Tibial nerve (tissue), 4 donors: Measurements from ENCODE around the gene ZNF521. TPM values are rescaled to one million over a fixed set of nuclear protein-coding genes. Genes with fewer than 3 reads are reported as not detected.

Experiments
- DNase-seq, 2 donors: peaks; one replicate each; pipeline ENCODE4 v3.0.0-alpha.2; 2019; ENCODE audit warnings: low spot score in 2 of 2
- H3K27ac ChIP-seq, 4 donors: fragments of 200-600 bp; sonication (generic) in 3 of 4; one replicate each; pipeline ENCODE4 v1.5.1; 2017 to 2019; ENCODE audit warnings: mild to moderate bottlenecking in 1 of 4
- H3K27me3 ChIP-seq, 2 donors: fragments of 200-600 bp; sonication (generic) in 1 of 2; one replicate each; pipeline versions ENCODE4 v1.5.1 to v1.6.0; 2017 to 2019
- H3K36me3 ChIP-seq, 3 donors: fragments of 200-600 bp; sonication (generic); one replicate each; pipeline ENCODE4 v1.5.1; 2018 to 2019
- H3K4me1 ChIP-seq, 4 donors: fragments of 200-600 bp; sonication (generic) in 3 of 4; one replicate each; pipeline ENCODE4 v1.5.1; 2017 to 2019
- H3K4me3 ChIP-seq, 4 donors: fragments of 200-600 bp; sonication (generic) in 3 of 4; one replicate each; pipeline ENCODE4 v1.5.1; 2017 to 2019; ENCODE audit warnings: mild to moderate bottlenecking in 1 of 4, moderate library complexity in 1 of 4
- H3K9me3 ChIP-seq, 4 donors: fragments of 200-600 bp; sonication (generic) in 3 of 4; one replicate each; pipeline ENCODE4 v1.5.1; 2017 to 2019
- EP300 ChIP-seq, 2 donors: sonication (generic); formaldehyde crosslinking; IDR thresholded peaks; one replicate each; pipeline ENCODE4 v1.6.1; 2017; ENCODE audit warnings: antibody characterized with exemption in 2 of 2, mild to moderate bottlenecking in 1 of 2
- POLR2A ChIP-seq, 2 donors: fragments of 450-650 bp; IDR thresholded peaks; one replicate each; pipeline ENCODE4 v1.6.1; 2017; ENCODE audit warnings: antibody characterized with exemption in 2 of 2, mild to moderate bottlenecking in 2 of 2, moderate library complexity in 2 of 2
- WGBS, 2 donors: methylation state at CpG; one replicate each; pipeline ENCODE4 v1.1.5; 2018; 5-methylcytosine and 5-hydroxymethylcytosine counted together
- total RNA-seq, 4 donors: library from RNA; depleted of rRNA; stranded (reverse); fragments of >200 nt; gene quantifications; one replicate each; pipeline ENCODE4 v1.1.0, GENCODE V29; 2016
- TF ChIP-seq, protein P1 (sequence below), 5 experiments: fragments of 200-600 bp in 3 of 5; fragments of 450-650 bp in 2 of 5; sonication (generic) in 3 of 5; IDR thresholded peaks; one replicate each; pipeline ENCODE4 v1.5.1; 2016 to 2019; ENCODE audit warnings: antibody characterized with exemption in 5 of 5, mild to moderate bottlenecking in 3 of 5, moderate library complexity in 2 of 5

The ZNF521 gene
- total RNA-seq, 4 donors from 2014 or later, result 32.7 to 66.3 (median 43.4) TPM

DNA sequence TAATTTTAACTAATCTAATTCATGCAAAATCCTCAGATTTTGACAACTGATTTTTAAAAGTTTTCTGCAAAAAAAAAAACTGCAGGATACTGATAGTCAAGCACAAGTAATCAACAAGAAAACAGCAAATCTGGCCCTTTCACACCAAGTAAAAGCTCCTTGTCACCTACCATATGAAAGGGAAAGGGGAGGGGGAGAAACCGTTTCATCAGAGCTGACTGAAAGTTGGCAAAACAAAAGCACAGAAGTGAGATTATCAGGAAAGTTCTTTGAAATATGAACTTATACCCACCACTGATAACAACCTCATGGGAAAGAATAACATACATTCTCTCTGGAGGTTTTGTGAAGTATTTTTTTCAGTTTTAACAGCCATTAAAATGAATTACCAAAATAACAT lies 38.7 kb downstream of the ZNF521 start:
- H3K36me3 ChIP-seq, result no peaks in the 10 kb centered on the region
- H3K4me3 ChIP-seq, result no peak overlapping the region
- DNase-seq, result no peak
- H3K27ac ChIP-seq, result no peak overlapping the region
- peaks cover 0 to 10% (median 0%) of the 10 kb centered on the region in 4 donors for H3K4me1 ChIP-seq
- 49 to 52% methylated on average over 1 of the region's 1 CpG for WGBS, 2 donors
- TF ChIP-seq EP300 (IDR thresholded peaks at IDR 0.05) (no peak), POLR2A (IDR thresholded peaks at IDR 0.05) (no peak)
- TF ChIP-seq, protein P1, sequence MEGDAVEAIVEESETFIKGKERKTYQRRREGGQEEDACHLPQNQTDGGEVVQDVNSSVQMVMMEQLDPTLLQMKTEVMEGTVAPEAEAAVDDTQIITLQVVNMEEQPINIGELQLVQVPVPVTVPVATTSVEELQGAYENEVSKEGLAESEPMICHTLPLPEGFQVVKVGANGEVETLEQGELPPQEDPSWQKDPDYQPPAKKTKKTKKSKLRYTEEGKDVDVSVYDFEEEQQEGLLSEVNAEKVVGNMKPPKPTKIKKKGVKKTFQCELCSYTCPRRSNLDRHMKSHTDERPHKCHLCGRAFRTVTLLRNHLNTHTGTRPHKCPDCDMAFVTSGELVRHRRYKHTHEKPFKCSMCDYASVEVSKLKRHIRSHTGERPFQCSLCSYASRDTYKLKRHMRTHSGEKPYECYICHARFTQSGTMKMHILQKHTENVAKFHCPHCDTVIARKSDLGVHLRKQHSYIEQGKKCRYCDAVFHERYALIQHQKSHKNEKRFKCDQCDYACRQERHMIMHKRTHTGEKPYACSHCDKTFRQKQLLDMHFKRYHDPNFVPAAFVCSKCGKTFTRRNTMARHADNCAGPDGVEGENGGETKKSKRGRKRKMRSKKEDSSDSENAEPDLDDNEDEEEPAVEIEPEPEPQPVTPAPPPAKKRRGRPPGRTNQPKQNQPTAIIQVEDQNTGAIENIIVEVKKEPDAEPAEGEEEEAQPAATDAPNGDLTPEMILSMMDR (IDR thresholded peaks at IDR 0.05), result no peak
- no peaks in the 10 kb centered on the region for H3K9me3 ChIP-seq
- no peaks in the 10 kb centered on the region for H3K27me3 ChIP-seq

- Histone ChIP-seq H3K27ac (no peak overlapping the region), H3K4me1 (peaks cover 0 to 8% (median 0%) of the 10 kb centered on the region in 4 donors), H3K27me3 (no peaks in the 10 kb centered on the region), H3K4me3 (no peak overlapping the region), H3K36me3 (no peaks in the 10 kb centered on the region), H3K9me3 (no peaks in the 10 kb centered on the region)
- DNase-seq, result no peak
- TF ChIP-seq POLR2A (IDR thresholded peaks at IDR 0.05), result no peak
- TF ChIP-seq, protein P1 (IDR thresholded peaks at IDR 0.05), result no peak
- TF ChIP-seq EP300 (IDR thresholded peaks at IDR 0.05), result no peak
Observed at GRCh38 chr18:25310045-25310444, 41.9 kb downstream of the ZNF521 start.

DNA sequence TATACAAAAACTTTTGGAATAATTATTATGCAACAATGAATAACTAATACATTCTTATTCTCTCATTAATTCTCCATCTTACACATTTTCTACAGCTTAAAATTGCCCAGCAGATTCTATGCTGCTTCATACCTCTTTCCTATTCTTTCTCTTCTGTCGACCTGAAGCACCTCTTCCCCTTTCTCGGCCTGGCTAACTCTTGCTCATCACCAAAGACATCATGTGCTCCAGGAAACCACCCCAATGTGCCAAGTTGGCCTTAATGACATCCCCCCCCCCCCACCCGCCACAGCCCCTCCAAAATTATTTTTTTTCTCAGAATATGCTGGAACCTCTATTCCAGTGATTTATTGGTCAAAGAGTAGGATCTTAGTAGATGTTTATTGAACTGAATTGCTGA lies 43.6 kb downstream of the ZNF521 start:
- TF ChIP-seq EP300 (IDR thresholded peaks at IDR 0.05) (no peak), POLR2A (IDR thresholded peaks at IDR 0.05) (no peak)
- TF ChIP-seq, protein P1 (IDR thresholded peaks at IDR 0.05), result no peak
- no peak for DNase-seq
- H3K4me1 ChIP-seq, result peaks cover 0 to 6% (median 0%) of the 10 kb centered on the region in 4 donors
- H3K27ac ChIP-seq, result no peak overlapping the region
- H3K4me3 ChIP-seq, result no peak overlapping the region
- no peaks in the 10 kb centered on the region for H3K36me3 ChIP-seq
- 89 to 98% methylated on average over 3 of the region's 3 CpGs for WGBS, 2 donors
- H3K9me3 ChIP-seq, result no peaks in the 10 kb centered on the region
- no peaks in the 10 kb centered on the region for H3K27me3 ChIP-seq

- Histone ChIP-seq H3K36me3 (no peaks in the 10 kb centered on the region), H3K4me3 (no peak overlapping the region), H3K27me3 (no peaks in the 10 kb centered on the region), H3K9me3 (no peaks in the 10 kb centered on the region), H3K4me1 (peaks cover 0 to 6% (median 0%) of the 10 kb centered on the region in 4 donors), H3K27ac (no peak overlapping the region)
- 100% methylated on average over 1 of the region's 1 CpG for WGBS, 2 donors
- no peak for TF ChIP-seq POLR2A (IDR thresholded peaks at IDR 0.05)
- TF ChIP-seq, protein P1 (IDR thresholded peaks at IDR 0.05), result no peak
- DNase-seq, result no peak
Observed at GRCh38 chr18:25307192-25307591, 44.8 kb downstream of the ZNF521 start.

GRCh38 chr18:25306671-25307070 lies 45.3 kb downstream of the ZNF521 start:
- DNase-seq, result no peak

More at GRCh38 chr18:25306671-25307070, 45.3 kb downstream of the ZNF521 start:
- H3K27me3 ChIP-seq, result no peaks in the 10 kb centered on the region
- WGBS, 2 donors, result 89 to 91% methylated on average over 1 of the region's 1 CpG
- no peaks in the 10 kb centered on the region for H3K36me3 ChIP-seq
- TF ChIP-seq, protein P1 (IDR thresholded peaks at IDR 0.05), result no peak
- no peak for TF ChIP-seq EP300 (IDR thresholded peaks at IDR 0.05)
- no peak for TF ChIP-seq POLR2A (IDR thresholded peaks at IDR 0.05)
- no peak overlapping the region for H3K4me3 ChIP-seq
- no peaks in the 10 kb centered on the region for H3K9me3 ChIP-seq
- no peak overlapping the region for H3K27ac ChIP-seq
- peaks cover 0 to 6% (median 0%) of the 10 kb centered on the region in 4 donors for H3K4me1 ChIP-seq
